ENCODE measurements around the gene OR52E1. TPM values are rescaled to one million over a fixed set of nuclear protein-coding genes. Genes with fewer than 3 reads are reported as not detected.

OR52E1 gene
- polyA plus RNA-seq, 1 donor (not counting 4 experiments of a cell fraction or from before 2014, with no cell fraction given) = not detected

DNA sequence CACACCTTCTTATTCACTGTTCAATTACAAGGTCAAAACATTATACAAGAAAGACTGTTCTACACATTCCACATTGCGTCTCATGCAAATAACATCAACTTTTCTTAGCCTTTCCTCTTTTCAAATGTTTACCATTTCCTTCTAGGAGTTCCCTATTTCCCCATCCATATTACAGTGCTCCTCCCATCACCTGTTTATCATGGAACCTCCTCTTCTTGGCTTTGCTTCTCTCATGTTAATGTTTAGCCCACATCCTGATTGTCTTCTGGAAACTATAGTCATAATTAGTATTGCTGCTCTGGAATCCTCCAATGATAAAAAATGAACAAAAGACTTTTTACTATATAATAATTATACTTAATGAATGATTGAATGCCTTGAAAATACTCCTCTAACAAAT lies 21.3 kb downstream of the OR52E1 start:
- no peak overlapping the region for H3K27ac ChIP-seq (ENCODE audit: control insufficient read depth, insufficient read depth, low read length)
- H3K9me1 ChIP-seq (ENCODE audit: control insufficient read depth, extremely low read depth, insufficient read depth, low read length) = no peaks in the 10 kb centered on the region
- dilution Hi-C loops (cut with MboI; ENCODE audit: extremely low pct_ligation_motif_present, low sequenced_read_pairs) = no loop called here
- no peak overlapping the region for H3K9ac ChIP-seq (ENCODE audit: control insufficient read depth, extremely low read depth, insufficient read depth, low read length)
- no peak overlapping the region for H3K4me2 ChIP-seq (ENCODE audit: control insufficient read depth, extremely low read depth, insufficient read depth, low read depth, low read length)
- no peak overlapping the region for H3K4me3 ChIP-seq (ENCODE audit: control insufficient read depth in 2 of 3, extremely low read depth in 1 of 3, insufficient read depth in 2 of 3, low read depth in 1 of 3, low read length in 3 of 3)
- no peak for TF ChIP-seq EZH2 (IDR thresholded peaks at IDR 0.05; ENCODE audit: low read length)
- TF ChIP-seq, protein P1, sequence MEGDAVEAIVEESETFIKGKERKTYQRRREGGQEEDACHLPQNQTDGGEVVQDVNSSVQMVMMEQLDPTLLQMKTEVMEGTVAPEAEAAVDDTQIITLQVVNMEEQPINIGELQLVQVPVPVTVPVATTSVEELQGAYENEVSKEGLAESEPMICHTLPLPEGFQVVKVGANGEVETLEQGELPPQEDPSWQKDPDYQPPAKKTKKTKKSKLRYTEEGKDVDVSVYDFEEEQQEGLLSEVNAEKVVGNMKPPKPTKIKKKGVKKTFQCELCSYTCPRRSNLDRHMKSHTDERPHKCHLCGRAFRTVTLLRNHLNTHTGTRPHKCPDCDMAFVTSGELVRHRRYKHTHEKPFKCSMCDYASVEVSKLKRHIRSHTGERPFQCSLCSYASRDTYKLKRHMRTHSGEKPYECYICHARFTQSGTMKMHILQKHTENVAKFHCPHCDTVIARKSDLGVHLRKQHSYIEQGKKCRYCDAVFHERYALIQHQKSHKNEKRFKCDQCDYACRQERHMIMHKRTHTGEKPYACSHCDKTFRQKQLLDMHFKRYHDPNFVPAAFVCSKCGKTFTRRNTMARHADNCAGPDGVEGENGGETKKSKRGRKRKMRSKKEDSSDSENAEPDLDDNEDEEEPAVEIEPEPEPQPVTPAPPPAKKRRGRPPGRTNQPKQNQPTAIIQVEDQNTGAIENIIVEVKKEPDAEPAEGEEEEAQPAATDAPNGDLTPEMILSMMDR (optimal IDR thresholded peaks at IDR 0.05 in 1 of 3, IDR thresholded peaks at IDR 0.05 in 1 of 3, conservative IDR thresholded peaks at IDR 0.05 in 1 of 3; ENCODE audit: extremely low read depth in 1 of 3, insufficient read depth in 2 of 3, low read length in 3 of 3) = no peak
- no peak overlapping the region for H2AFZ ChIP-seq (ENCODE audit: control insufficient read depth, low read length)
- no peaks in the 10 kb centered on the region for H3K27me3 ChIP-seq (ENCODE audit: control insufficient read depth, extremely low read depth, insufficient read depth, low read length)
- H3K79me2 ChIP-seq (ENCODE audit: control insufficient read depth, insufficient read depth, low read length) = no peaks in the 10 kb centered on the region
- H3K36me3 ChIP-seq (ENCODE audit: control insufficient read depth in 2 of 2, extremely low read depth in 1 of 2, insufficient read depth in 2 of 2, low read length in 2 of 2) = no peaks in the 10 kb centered on the region
- FAIRE-seq (no peak), DNase-seq (ENCODE audit: low read depth, low spot score) (no peak)
- no peaks in the 10 kb centered on the region for H3K4me1 ChIP-seq (ENCODE audit: control insufficient read depth, extremely low read depth, insufficient read depth, low read length)
- no peaks in the 10 kb centered on the region for H3K9me3 ChIP-seq (ENCODE audit: control insufficient read depth, low read depth, low read length)
- H4K20me1 ChIP-seq (ENCODE audit: control insufficient read depth, extremely low read depth, insufficient read depth, low read length) = no peaks in the 10 kb centered on the region

DNA sequence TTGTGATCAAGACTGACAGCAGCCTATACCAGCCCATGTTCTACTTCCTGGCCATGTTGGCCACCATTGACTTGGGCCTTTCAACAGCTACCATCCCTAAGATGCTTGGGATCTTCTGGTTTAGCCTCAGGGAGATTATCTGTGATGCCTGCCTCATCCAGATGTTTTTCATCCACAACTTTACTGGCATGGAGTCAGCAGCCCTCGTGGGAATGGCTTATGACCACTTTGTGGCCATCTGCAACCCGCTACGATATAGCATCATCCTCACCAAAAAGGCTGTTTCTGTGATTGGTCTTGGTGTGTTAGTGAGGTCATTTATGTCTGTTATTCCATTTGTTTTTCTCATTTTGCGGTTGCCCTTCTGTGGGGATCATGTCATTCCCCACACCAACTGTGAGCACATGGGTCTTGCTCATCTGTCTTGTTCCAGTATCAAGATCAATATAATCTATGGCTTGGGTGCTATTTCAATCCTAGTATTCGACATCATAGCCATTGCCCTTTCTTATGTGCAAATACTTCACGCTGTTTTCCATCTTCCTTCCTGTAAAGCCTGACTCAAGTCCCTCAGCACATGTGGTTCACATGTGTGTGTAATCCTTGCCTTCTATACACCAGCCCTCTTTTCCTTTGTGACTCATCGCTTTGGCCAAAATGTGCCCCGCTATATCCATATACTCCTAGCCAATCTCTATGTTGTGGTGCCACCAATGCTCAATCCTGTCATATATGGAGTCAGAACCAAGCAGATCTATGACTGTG lies 23.6 kb downstream of the OR52E1 start:
- Histone ChIP-seq H4K20me1 (ENCODE audit: control insufficient read depth, extremely low read depth, insufficient read depth, low read length) (no peaks in the 10 kb centered on the region), H3K36me3 (ENCODE audit: control insufficient read depth in 2 of 2, extremely low read depth in 1 of 2, insufficient read depth in 2 of 2, low read length in 2 of 2) (no peaks in the 10 kb centered on the region), H3K4me1 (ENCODE audit: control insufficient read depth, extremely low read depth, insufficient read depth, low read length) (no peaks in the 10 kb centered on the region), H3K9me1 (ENCODE audit: control insufficient read depth, extremely low read depth, insufficient read depth, low read length) (no peaks in the 10 kb centered on the region), H3K9ac (ENCODE audit: control insufficient read depth, extremely low read depth, insufficient read depth, low read length) (no peak overlapping the region), H3K27ac (ENCODE audit: control insufficient read depth, insufficient read depth, low read length) (no peak overlapping the region), H3K4me2 (ENCODE audit: control insufficient read depth, extremely low read depth, insufficient read depth, low read depth, low read length) (no peak overlapping the region), H3K27me3 (ENCODE audit: control insufficient read depth, extremely low read depth, insufficient read depth, low read length) (no peaks in the 10 kb centered on the region), H3K9me3 (ENCODE audit: control insufficient read depth, low read depth, low read length) (no peaks in the 10 kb centered on the region), H3K4me3 (ENCODE audit: control insufficient read depth in 2 of 3, extremely low read depth in 1 of 3, insufficient read depth in 2 of 3, low read depth in 1 of 3, low read length in 3 of 3) (no peak overlapping the region), H2AFZ (ENCODE audit: control insufficient read depth, low read length) (no peak overlapping the region), H3K79me2 (ENCODE audit: control insufficient read depth, insufficient read depth, low read length) (no peaks in the 10 kb centered on the region)
- dilution Hi-C loops (cut with MboI; ENCODE audit: extremely low pct_ligation_motif_present, low sequenced_read_pairs) = no loop called here
- FAIRE-seq (no peak), DNase-seq (ENCODE audit: low read depth, low spot score) (no peak)
- TF ChIP-seq, protein P1 (optimal IDR thresholded peaks at IDR 0.05 in 1 of 3, IDR thresholded peaks at IDR 0.05 in 1 of 3, conservative IDR thresholded peaks at IDR 0.05 in 1 of 3; ENCODE audit: extremely low read depth in 1 of 3, insufficient read depth in 2 of 3, low read length in 3 of 3) = no peak
- no peak for TF ChIP-seq EZH2 (IDR thresholded peaks at IDR 0.05; ENCODE audit: low read length)

Measured in keratinocyte (primary cell).